Liver (tissue), 3 donors: ENCODE data around the gene CKMT1A.
"Not testable (repeated sequence)": the region's sequence is repeated elsewhere in the genome, so short reads cannot be mapped to it uniquely, and the experiment has no call there.

Source experiments
- CTCF ChIP-seq: fragments of 150-350 bp; IDR thresholded peaks from 2 replicates; pipeline ENCODE4 v1.5.1; 2017; ENCODE audit warnings: improper control_type of control experiment, low read depth, low read length; ENCODE audit not compliant: missing input control
- EGR1 ChIP-seq, 2 donors: IDR thresholded peaks; 2 replicates each; pipeline ENCODE4 v1.6.1; 2016 to 2018; ENCODE audit warnings: antibody characterized with exemption in 2 of 2, low read depth in 2 of 2
- FOXA2 ChIP-seq: IDR thresholded peaks from 2 replicates; pipeline ENCODE4 v1.6.1; 2016; ENCODE audit warnings: antibody characterized with exemption
- HNF4A ChIP-seq, 2 donors: conservative IDR thresholded peaks; 2 replicates each; pipeline ENCODE4 v1.6.1; 2016; ENCODE audit warnings: antibody characterized with exemption in 2 of 2, mild to moderate bottlenecking in 2 of 2
- JUND ChIP-seq, 2 donors: IDR thresholded peaks; 2 replicates each; pipeline ENCODE4 v1.6.1; 2016; ENCODE audit warnings: antibody characterized with exemption in 2 of 2
- MAX ChIP-seq: IDR thresholded peaks from 2 replicates; pipeline ENCODE4 v1.6.1; 2016; ENCODE audit warnings: antibody characterized with exemption
- RAD21 ChIP-seq, 2 donors: IDR thresholded peaks; 2 replicates each; pipeline ENCODE4 v1.6.1; 2016; ENCODE audit warnings: antibody characterized with exemption in 2 of 2, mild to moderate bottlenecking in 2 of 2
- REST ChIP-seq: IDR thresholded peaks from 2 replicates; pipeline ENCODE4 v1.6.1; 2016; ENCODE audit warnings: antibody characterized with exemption, mild to moderate bottlenecking
- RXRA ChIP-seq, 2 donors: IDR thresholded peaks; 2 replicates each; pipeline ENCODE4 v1.6.1; 2017 to 2018; ENCODE audit warnings: antibody characterized with exemption in 2 of 2, mild to moderate bottlenecking in 1 of 2
- SP1 ChIP-seq: IDR thresholded peaks from 2 replicates; pipeline ENCODE4 v1.6.1; 2018; ENCODE audit warnings: antibody characterized with exemption, mild to moderate bottlenecking
- YY1 ChIP-seq: IDR thresholded peaks from 2 replicates; pipeline ENCODE4 v1.6.1; 2016; ENCODE audit warnings: antibody characterized with exemption, mild to moderate bottlenecking
- TF ChIP-seq, protein P1 (sequence below): IDR thresholded peaks from 2 replicates; pipeline ENCODE4 v1.6.1; 2016; ENCODE audit warnings: antibody characterized with exemption
- donor health status: healthy.
- donor health status: healthy.

DNA sequence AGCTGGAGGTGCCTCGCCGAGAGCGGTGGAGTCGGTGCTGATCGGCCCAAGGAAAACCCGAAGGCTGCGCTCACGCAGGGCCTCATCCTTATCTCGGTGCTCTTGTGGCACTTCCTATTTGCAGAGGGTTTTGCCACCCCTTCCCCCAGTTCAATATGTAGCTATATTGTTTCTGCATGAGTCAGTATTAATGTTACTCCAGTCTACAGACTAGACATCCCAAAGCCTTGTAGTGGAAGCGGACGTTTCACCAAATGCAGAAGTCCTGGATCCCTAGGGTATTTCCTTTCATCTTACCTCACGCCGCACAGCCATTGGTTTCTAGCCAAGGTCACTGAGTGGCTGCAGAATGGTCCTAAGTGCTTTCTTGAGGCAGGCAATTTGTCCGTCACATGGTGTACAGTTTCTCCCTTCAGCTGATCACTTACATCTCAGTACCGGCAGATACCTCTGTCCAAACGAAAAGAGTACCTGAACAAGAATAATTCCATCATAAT lies 44.2 kb upstream of the CKMT1A start:
- TF ChIP-seq CTCF; YY1; HNF4A (conservative IDR thresholded peaks at IDR 0.05); REST; FOXA2; MAX; JUND (IDR thresholded peaks at IDR 0.05); RXRA (IDR thresholded peaks at IDR 0.05); RAD21 (IDR thresholded peaks at IDR 0.05); SP1; EGR1 (IDR thresholded peaks at IDR 0.05; ENCODE audit: low read depth in 2 of 2): not testable (repeated sequence)
- TF ChIP-seq, protein P1, sequence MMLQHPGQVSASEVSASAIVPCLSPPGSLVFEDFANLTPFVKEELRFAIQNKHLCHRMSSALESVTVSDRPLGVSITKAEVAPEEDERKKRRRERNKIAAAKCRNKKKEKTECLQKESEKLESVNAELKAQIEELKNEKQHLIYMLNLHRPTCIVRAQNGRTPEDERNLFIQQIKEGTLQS = not testable (repeated sequence)
